Measurements from ENCODE around the gene FDX2. TPM values are rescaled to one million over a fixed set of nuclear protein-coding genes. Genes with fewer than 3 reads are reported as not detected.

The FDX2 gene
- total and polyA plus RNA-seq, 2 donors (not counting 3 experiments of a cell fraction or from before 2014, with no cell fraction given): 20.5 to 59.8 TPM

GRCh38 chr19:10339380-10339960, 23.7 kb upstream of the FDX2 start, which contains the start of gene ICAM3:
ICAM3 (minus strand) TSS chr19:10339624; CDS start chr19:10339614, 10 bp downstream.
- no TSS peak for BruUV-seq (replicated peaks)
- Histone ChIP-seq H3K36me3 (ENCODE audit: control insufficient read depth in 2 of 2, extremely low read depth in 1 of 2, insufficient read depth in 2 of 2, low read length in 2 of 2) (no peaks in the 10 kb centered on the region), H3K4me3 (replicated peaks in 1 of 3; ENCODE audit: insufficient read depth in 1 of 3, low read depth in 1 of 3, low read length in 3 of 3) (no peak within 1 kb of the TSS), H3K79me2 (ENCODE audit: control insufficient read depth, insufficient read depth, low read length) (no peaks in the 10 kb centered on the region), H4K20me1 (replicated peaks; ENCODE audit: control insufficient read depth, extremely low read depth, insufficient read depth, low read length) (no peaks in the 10 kb centered on the region), H3K27me3 (ENCODE audit: control insufficient read depth in 2 of 2, insufficient read depth in 2 of 2, low read length in 2 of 2) (no peaks in the 10 kb centered on the region), H3K4me1 (ENCODE audit: control insufficient read depth, extremely low read depth, insufficient read depth, low read length) (peaks cover 2% of the 10 kb centered on the region), H3K9me3 (replicated peaks; ENCODE audit: control insufficient read depth, insufficient read depth, low read length) (no peaks in the 10 kb centered on the region), H3K4me2 (ENCODE audit: insufficient read depth, low read length) (no peak within 1 kb of the TSS), H3K27ac (ENCODE audit: insufficient read depth, low read depth, low read length) (no peak within 1 kb of the TSS), H3K9me1 (replicated peaks; ENCODE audit: control insufficient read depth, extremely low read depth, insufficient read depth, low read length) (no peaks in the 10 kb centered on the region), H2AFZ (ENCODE audit: low read depth, low read length) (peak within 1 kb of the TSS; percentile 55), H3K9ac (replicated peaks; ENCODE audit: extremely low read depth, insufficient read depth, low read length) (no peak within 1 kb of the TSS)
- ChIA-PET POLR2A (no interaction called here), CTCF (no interaction called here)
- FAIRE-seq (no peak), DNase-seq (ENCODE audit: low read depth, low spot score) (no peak)
- dilution Hi-C loops (cut with MboI; ENCODE audit: extremely low pct_ligation_motif_present, low sequenced_read_pairs) (no loop called here), intact Hi-C loops (cut with micrococcal nuclease) (no loop called here)
- TF ChIP-seq GATA2 (IDR thresholded peaks at IDR 0.05; ENCODE audit: insufficient read depth, insufficient read length, low read depth, low read length) (no peak), CTCF (IDR thresholded peaks at IDR 0.05; ENCODE audit: extremely low read depth in 1 of 2, insufficient read depth in 1 of 2, low read depth in 1 of 2, low read length in 2 of 2) (no peak), MAX (IDR thresholded peaks at IDR 0.05; ENCODE audit: insufficient read depth, insufficient read length) (no peak), POLR2AphosphoS5 (IDR thresholded peaks at IDR 0.05; ENCODE audit: insufficient read depth, low read depth, low read length) (no peak), EZH2 (IDR thresholded peaks at IDR 0.05; ENCODE audit: borderline replicate concordance, low read depth, low read length, severe bottlenecking) (no peak), POLR2A (IDR thresholded peaks at IDR 0.05; ENCODE audit: low read depth, low read length) (no peak), FOS (IDR thresholded peaks at IDR 0.05; ENCODE audit: borderline replicate concordance, insufficient read depth, low read length) (no peak), MYC (IDR thresholded peaks at IDR 0.05; ENCODE audit: low read depth, low read length) (no peak), JUN (IDR thresholded peaks at IDR 0.05; ENCODE audit: borderline replicate concordance, insufficient read depth, insufficient read length, low read depth) (no peak)
